Fibroblast of mammary gland (primary cell): ENCODE data around the gene SLC7A9.

ENCODE experiments used
- DNase-seq: peaks from one replicate; pipeline ENCODE4 v3.0.0-alpha.2; 2010; ENCODE audit warnings: low read depth
- H3K4me3 ChIP-seq: 2 replicates; pipeline ENCODE4 v1.5.1; 2011; ENCODE audit warnings: low read depth, mild to moderate bottlenecking, low read length, moderate library complexity; ENCODE audit not compliant: control insufficient read depth
- CTCF ChIP-seq: conservative IDR thresholded peaks from 2 replicates; pipeline ENCODE4 v1.5.1; 2011; ENCODE audit warnings: low read depth, low read length, inconsistent platforms; ENCODE audit not compliant: control insufficient read depth, insufficient read depth

The SLC7A9 gene

GRCh38 chr19:32829345-32829896, 40.1 kb downstream of the SLC7A9 start:
- H3K4me3 ChIP-seq: no peak overlapping the region
- TF ChIP-seq CTCF: no peak
- DNase-seq: no peak

GRCh38 chr19:32828643-32829344, 40.8 kb downstream of the SLC7A9 start:
- DNase-seq: no peak
- TF ChIP-seq CTCF: no peak
- no peak overlapping the region for H3K4me3 ChIP-seq

GRCh38 chr19:32828139-32828538, 41.4 kb downstream of the SLC7A9 start:
- TF ChIP-seq CTCF: no peak
- no peak overlapping the region for H3K4me3 ChIP-seq
- no peak for DNase-seq

- H3K4me3 ChIP-seq: no peak overlapping the region
- no peak for TF ChIP-seq CTCF
- no peak for DNase-seq
Observed at GRCh38 chr19:32824916-32825608, 44.5 kb downstream of the SLC7A9 start.

- TF ChIP-seq CTCF: no peak
- H3K4me3 ChIP-seq: no peak overlapping the region
- DNase-seq: no peak
Observed at GRCh38 chr19:32824191-32824751, 45.3 kb downstream of the SLC7A9 start.

- H3K4me3 ChIP-seq: no peak overlapping the region
- no peak for TF ChIP-seq CTCF
- no peak for DNase-seq
Observed at GRCh38 chr19:32823747-32824102, 45.8 kb downstream of the SLC7A9 start.
